Sigmoid colon (tissue), 4 donors: ENCODE measurements around the gene CNKSR2.

Source experiments
- CTCF ChIP-seq, 4 experiments: fragments of 450-650 bp in 3 of 4; fragments of 200-600 bp in 1 of 4; IDR thresholded peaks; one replicate each; pipeline ENCODE4 v1.5.1; 2016 to 2019; ENCODE audit warnings: antibody characterized with exemption in 4 of 4, mild to moderate bottlenecking in 3 of 4, moderate library complexity in 2 of 4
- EP300 ChIP-seq, 4 donors: sonication (generic); formaldehyde crosslinking; IDR thresholded peaks; one replicate each; pipeline ENCODE4 v1.6.1; 2017; ENCODE audit warnings: antibody characterized with exemption in 4 of 4

- TF ChIP-seq CTCF (IDR thresholded peaks at IDR 0.05) = no peak
- no peak for TF ChIP-seq EP300 (IDR thresholded peaks at IDR 0.05)
Observed at GRCh38 chrX:21412883-21413282, 38.7 kb downstream of the CNKSR2 start.
